Measurements from ENCODE around the gene SENP1.

DNA sequence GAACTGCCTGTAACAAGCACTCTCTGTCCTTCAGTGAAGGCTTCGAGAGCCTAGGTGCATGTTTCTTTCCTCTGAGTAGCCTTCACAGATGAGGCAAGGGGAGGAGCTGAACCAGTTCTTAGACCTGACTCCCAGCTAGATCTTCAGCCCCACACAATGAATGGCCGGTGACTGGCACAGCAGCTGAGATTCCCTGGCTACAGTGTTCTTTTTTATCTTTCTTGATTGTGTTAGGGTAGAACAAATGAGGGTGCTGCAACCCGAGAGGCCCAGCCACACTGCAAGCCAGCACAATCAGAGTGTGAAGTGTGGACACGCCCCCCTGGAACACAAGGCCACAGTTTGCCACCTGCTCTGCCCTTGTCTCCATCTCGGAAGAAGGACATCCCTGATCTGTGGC is 82.5 kb downstream of the SENP1 start:
- TF ChIP-seq, protein P1, sequence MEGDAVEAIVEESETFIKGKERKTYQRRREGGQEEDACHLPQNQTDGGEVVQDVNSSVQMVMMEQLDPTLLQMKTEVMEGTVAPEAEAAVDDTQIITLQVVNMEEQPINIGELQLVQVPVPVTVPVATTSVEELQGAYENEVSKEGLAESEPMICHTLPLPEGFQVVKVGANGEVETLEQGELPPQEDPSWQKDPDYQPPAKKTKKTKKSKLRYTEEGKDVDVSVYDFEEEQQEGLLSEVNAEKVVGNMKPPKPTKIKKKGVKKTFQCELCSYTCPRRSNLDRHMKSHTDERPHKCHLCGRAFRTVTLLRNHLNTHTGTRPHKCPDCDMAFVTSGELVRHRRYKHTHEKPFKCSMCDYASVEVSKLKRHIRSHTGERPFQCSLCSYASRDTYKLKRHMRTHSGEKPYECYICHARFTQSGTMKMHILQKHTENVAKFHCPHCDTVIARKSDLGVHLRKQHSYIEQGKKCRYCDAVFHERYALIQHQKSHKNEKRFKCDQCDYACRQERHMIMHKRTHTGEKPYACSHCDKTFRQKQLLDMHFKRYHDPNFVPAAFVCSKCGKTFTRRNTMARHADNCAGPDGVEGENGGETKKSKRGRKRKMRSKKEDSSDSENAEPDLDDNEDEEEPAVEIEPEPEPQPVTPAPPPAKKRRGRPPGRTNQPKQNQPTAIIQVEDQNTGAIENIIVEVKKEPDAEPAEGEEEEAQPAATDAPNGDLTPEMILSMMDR (IDR thresholded peaks at IDR 0.05), result no peak
- TF ChIP-seq POLR2A (IDR thresholded peaks at IDR 0.05) (no peak), POLR2AphosphoS5 (IDR thresholded peaks at IDR 0.05) (no peak), EP300 (IDR thresholded peaks at IDR 0.05) (no peak)

Data from sigmoid colon (tissue), 4 donors.